PC-9 (cell line): Measurements from ENCODE around the gene SFRP5. TPM values are rescaled to one million over a fixed set of nuclear protein-coding genes. Genes with fewer than 3 reads are reported as not detected.

Experiments used
- Bru-seq: library from RNA; stranded (reverse); fragments of 400-500 nt; gene quantifications from one replicate; lab custom pipeline; 2021; lab: Mats Ljungman, UMichigan
- BruChase-seq, 2 experiments: library from RNA; stranded (reverse); fragments of 400-500 nt; gene quantifications; one replicate each; lab custom pipeline; 2021; lab: Mats Ljungman, UMichigan
- BruUV-seq: library from RNA; stranded (reverse); fragments of 400-500 nt; replicated peaks from 2 replicates; lab custom pipeline; 2021; lab: Mats Ljungman, UMichigan
- CTCF ChIA-PET: fragments of 300-600 bp; sonication (Branson Sonifier 250); formaldehyde crosslinking; loops from one replicate; lab custom pipeline; 2022; ENCODE audit warnings: antibody characterized with exemption; lab: Charles Lee
- POLR2A ChIA-PET: fragments of 300-600 bp; sonication (Branson Sonifier 250); formaldehyde crosslinking; loops from one replicate; lab custom pipeline; 2022; ENCODE audit warnings: antibody characterized with exemption; ENCODE audit not compliant: unreplicated experiment; lab: Charles Lee
- DNase-seq, 2 experiments: peaks; one replicate each; pipeline versions ENCODE4 v3.0.0 to v3.0.0-alpha.2; 2015 to 2022; ENCODE audit warnings: mixed read lengths in 1 of 2
- H2AFZ ChIP-seq: fragments of 200-600 bp; sonication (generic); 2 replicates; pipeline ENCODE4 v1.8.1; 2017; ENCODE audit warnings: antibody characterized with exemption
- H3F3A ChIP-seq: fragments of 200-600 bp; sonication (generic); 2 replicates; pipeline ENCODE4 v1.8.1; 2017; ENCODE audit warnings: antibody characterized with exemption, mild to moderate bottlenecking, low read depth; ENCODE audit not compliant: insufficient read depth
- H3K27ac ChIP-seq: fragments of 200-600 bp; sonication (generic); 2 replicates; pipeline ENCODE4 v1.6.1; 2016; ENCODE audit warnings: mixed run types
- H3K27me3 ChIP-seq: fragments of 200-600 bp; sonication (generic); 2 replicates; pipeline ENCODE4 v1.6.1; 2016; ENCODE audit warnings: low read depth, mixed run types; ENCODE audit not compliant: insufficient read depth
- H3K36me3 ChIP-seq: fragments of 200-600 bp; sonication (generic); 2 replicates; pipeline ENCODE4 v1.6.1; 2016; ENCODE audit warnings: low read depth, mixed run types
- H3K4me1 ChIP-seq: fragments of 200-600 bp; sonication (generic); replicated peaks from 2 replicates; pipeline ENCODE4 v1.6.1; 2016; ENCODE audit warnings: mixed run types; ENCODE audit not compliant: insufficient read depth
- H3K4me2 ChIP-seq: fragments of 200-600 bp; sonication (generic); 2 replicates; pipeline ENCODE4 v1.6.1; 2017; ENCODE audit warnings: mixed run types
- H3K4me3 ChIP-seq: fragments of 200-600 bp; sonication (generic); 2 replicates; pipeline ENCODE4 v1.6.1; 2016; ENCODE audit warnings: mixed run types
- H3K79me2 ChIP-seq: fragments of 200-600 bp; sonication (generic); 2 replicates; pipeline ENCODE4 v1.6.1; 2017; ENCODE audit warnings: low read depth, mixed run types
- H3K9me2 ChIP-seq: fragments of 200-600 bp; sonication (generic); 2 replicates; pipeline ENCODE4 v1.8.1; 2017; ENCODE audit warnings: mild to moderate bottlenecking; ENCODE audit not compliant: insufficient read depth
- H3K9me3 ChIP-seq: fragments of 200-600 bp; sonication (generic); 2 replicates; pipeline ENCODE4 v1.8.1; 2016; ENCODE audit warnings: low read depth; ENCODE audit not compliant: insufficient read depth
- H4K20me1 ChIP-seq: fragments of 200-600 bp; sonication (generic); 2 replicates; pipeline ENCODE4 v1.8.1; 2017; ENCODE audit not compliant: insufficient read depth
- CTCF ChIP-seq: fragments of 200-600 bp; sonication (generic); conservative IDR thresholded peaks from 2 replicates; pipeline ENCODE4 v1.6.1; 2017; ENCODE audit warnings: mixed run types, antibody characterized with exemption, mild to moderate bottlenecking, moderate library complexity
- EZH2 ChIP-seq: fragments of 200-600 bp; sonication (generic); IDR thresholded peaks from 2 replicates; pipeline ENCODE4 v1.8.0; 2017; ENCODE audit warnings: antibody characterized with exemption, low read depth
- intact Hi-C: fragments of 100-400 bp; cut with micrococcal nuclease; formaldehyde crosslinking; loops from one replicate; pipeline ENCODE4 v1.10.0; 2022; ENCODE audit not compliant: unreplicated experiment
- long read RNA-seq: library from polyadenylated mRNA; stranded (forward); transcript quantifications from one replicate; pipeline ENCODE4 v2.0.0, GENCODE V29; 2022
- total RNA-seq: library from RNA; stranded (reverse); gene quantifications from 2 replicates; pipeline ENCODE4 v1.2.3, GENCODE V29; 2021

Gene SFRP5, protein sequence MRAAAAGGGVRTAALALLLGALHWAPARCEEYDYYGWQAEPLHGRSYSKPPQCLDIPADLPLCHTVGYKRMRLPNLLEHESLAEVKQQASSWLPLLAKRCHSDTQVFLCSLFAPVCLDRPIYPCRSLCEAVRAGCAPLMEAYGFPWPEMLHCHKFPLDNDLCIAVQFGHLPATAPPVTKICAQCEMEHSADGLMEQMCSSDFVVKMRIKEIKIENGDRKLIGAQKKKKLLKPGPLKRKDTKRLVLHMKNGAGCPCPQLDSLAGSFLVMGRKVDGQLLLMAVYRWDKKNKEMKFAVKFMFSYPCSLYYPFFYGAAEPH
- total RNA-seq (not detected in 2 replicates), Bru-seq, nascent RNA (not detected), BruChase-seq, experiment 1, labeled RNA remaining after a 2-hour chase (not detected), BruChase-seq, experiment 2, labeled RNA remaining after a 6-hour chase (not detected)
- long read RNA-seq: 0 reads

GRCh38 chr10:97771913-97772823 lies at the start of gene SFRP5:
TSS of gene SFRP5 (minus strand) at chr10:97771999. CDS start at chr10:97771833, 166 bp downstream.
- CTCF ChIA-PET: no interaction called here
- no peaks in the 10 kb centered on the region for H3K36me3 ChIP-seq
- no peaks in the 10 kb centered on the region for H3K4me1 ChIP-seq
- no peak within 1 kb of the TSS for H3K27ac ChIP-seq
- no peaks in the 10 kb centered on the region for H4K20me1 ChIP-seq
- intact Hi-C loops: no loop called here
- no peak for TF ChIP-seq EZH2
- no peak for TF ChIP-seq CTCF
- H3K4me2 ChIP-seq: no peak within 1 kb of the TSS
- H3F3A ChIP-seq: no peaks in the 10 kb centered on the region
- no peak within 1 kb of the TSS for H2AFZ ChIP-seq
- POLR2A ChIA-PET: no interaction called here
- no peaks in the 10 kb centered on the region for H3K79me2 ChIP-seq
- no peak within 1 kb of the TSS for H3K4me3 ChIP-seq
- no TSS peak for BruUV-seq
- no peaks in the 10 kb centered on the region for H3K9me3 ChIP-seq
- no peaks in the 10 kb centered on the region for H3K27me3 ChIP-seq
- no peak for DNase-seq
- H3K9me2 ChIP-seq: no peaks in the 10 kb centered on the region

- Histone ChIP-seq H4K20me1 (no peaks in the 10 kb centered on the region), H3K27ac (no peak overlapping the region), H3K27me3 (no peaks in the 10 kb centered on the region), H3K4me3 (no peak overlapping the region), H2AFZ (no peak overlapping the region), H3K9me3 (no peaks in the 10 kb centered on the region), H3K79me2 (no peaks in the 10 kb centered on the region), H3K4me1 (peaks cover 25% of the 10 kb centered on the region), H3K4me2 (no peak overlapping the region), H3K36me3 (no peaks in the 10 kb centered on the region), H3K9me2 (no peaks in the 10 kb centered on the region), H3F3A (peaks cover 9% of the 10 kb centered on the region; the same call in 1 of the 2 replicates)
- ChIA-PET POLR2A (no interaction called here), CTCF (no interaction called here)
- DNase-seq: no peak
- intact Hi-C loops: no loop called here
- no TSS peak for BruUV-seq
- TF ChIP-seq EZH2: no peak
- no peak for TF ChIP-seq CTCF
These were observed 48.4 kb upstream of the SFRP5 start for GRCh38 chr10:97820096-97820704.

DNA sequence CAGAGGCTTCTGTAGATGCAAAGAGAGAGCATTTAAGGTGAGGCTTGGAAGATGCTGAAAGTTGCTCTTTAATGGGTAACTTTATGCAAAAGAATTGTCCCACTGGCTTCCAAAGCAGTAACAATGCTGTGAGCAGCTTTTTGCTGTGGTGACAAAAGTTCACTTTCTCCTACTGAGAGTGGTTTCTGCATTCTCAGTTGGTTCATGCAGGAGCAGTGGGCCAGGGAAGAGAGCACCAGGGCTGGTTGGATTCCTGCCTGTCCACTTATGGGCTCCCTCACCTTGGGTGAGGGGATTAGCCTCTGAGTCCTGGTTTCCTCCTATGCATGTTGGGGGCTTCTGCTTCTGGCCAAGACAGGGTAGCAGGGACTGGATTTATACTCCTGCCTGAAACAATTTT lies 46.8 kb upstream of the SFRP5 start:
- POLR2A ChIA-PET: no interaction called here
- Histone ChIP-seq H3F3A (peaks cover 9% of the 10 kb centered on the region; the same call in 1 of the 2 replicates), H3K79me2 (no peaks in the 10 kb centered on the region), H3K4me1 (peaks cover 31% of the 10 kb centered on the region), H3K27me3 (no peaks in the 10 kb centered on the region), H2AFZ (no peak overlapping the region), H4K20me1 (no peaks in the 10 kb centered on the region), H3K9me2 (no peaks in the 10 kb centered on the region), H3K27ac (no peak overlapping the region), H3K4me3 (no peak overlapping the region), H3K4me2 (no peak overlapping the region), H3K9me3 (no peaks in the 10 kb centered on the region), H3K36me3 (no peaks in the 10 kb centered on the region)
- CTCF ChIA-PET: no interaction called here
- TF ChIP-seq CTCF (no peak), EZH2 (no peak)
- DNase-seq: no peak
- intact Hi-C loops: no loop called here
- BruUV-seq: no TSS peak
